ENCODE measurements around the gene CNTNAP5.

Gene CNTNAP5

GRCh38 chr2:124272261-124272841 lies 247.3 kb downstream of the CNTNAP5 start:
- H3K4me1 ChIP-seq (ENCODE audit: control insufficient read depth, insufficient read depth, low read length, poor library complexity, severe bottlenecking) = no peaks in the 10 kb centered on the region
- no peak for DNase-seq
- no peak overlapping the region for H3K27ac ChIP-seq (ENCODE audit: insufficient read depth, low read length, poor library complexity, severe bottlenecking)
- no peak overlapping the region for H3K4me3 ChIP-seq (ENCODE audit: insufficient read depth, low read depth, low read length, poor library complexity, severe bottlenecking)
- H3K27me3 ChIP-seq (replicated peaks; ENCODE audit: control insufficient read depth, insufficient read depth, low read length, poor library complexity, severe bottlenecking) = no peaks in the 10 kb centered on the region
- no peaks in the 10 kb centered on the region for H3K9me3 ChIP-seq (ENCODE audit: control insufficient read depth, low read length)
- no peaks in the 10 kb centered on the region for H3K36me3 ChIP-seq (ENCODE audit: control insufficient read depth, insufficient read depth, low read length)

GRCh38 chr2:124281541-124281940 lies 256.5 kb downstream of the CNTNAP5 start:
- H3K4me1 ChIP-seq (ENCODE audit: control insufficient read depth, insufficient read depth, low read length, poor library complexity, severe bottlenecking) = no peaks in the 10 kb centered on the region

GRCh38 chr2:124283096-124283495 lies 258.0 kb downstream of the CNTNAP5 start:
- H3K9me3 ChIP-seq (ENCODE audit: control insufficient read depth, low read length) = no peaks in the 10 kb centered on the region
- H3K4me3 ChIP-seq (ENCODE audit: insufficient read depth, low read depth, low read length, poor library complexity, severe bottlenecking) = no peak overlapping the region
- no peak overlapping the region for H3K27ac ChIP-seq (ENCODE audit: insufficient read depth, low read length, poor library complexity, severe bottlenecking)
- H3K27me3 ChIP-seq (replicated peaks; ENCODE audit: control insufficient read depth, insufficient read depth, low read length, poor library complexity, severe bottlenecking) = no peaks in the 10 kb centered on the region
- no peaks in the 10 kb centered on the region for H3K4me1 ChIP-seq (ENCODE audit: control insufficient read depth, insufficient read depth, low read length, poor library complexity, severe bottlenecking)
- H3K36me3 ChIP-seq (ENCODE audit: control insufficient read depth, insufficient read depth, low read length) = no peaks in the 10 kb centered on the region
- no peak for DNase-seq

More at GRCh38 chr2:124281541-124281940, 256.5 kb downstream of the CNTNAP5 start:
- H3K9me3 ChIP-seq (ENCODE audit: control insufficient read depth, low read length) = no peaks in the 10 kb centered on the region
- no peaks in the 10 kb centered on the region for H3K27me3 ChIP-seq (replicated peaks; ENCODE audit: control insufficient read depth, insufficient read depth, low read length, poor library complexity, severe bottlenecking)
- DNase-seq = no peak
- H3K4me3 ChIP-seq (ENCODE audit: insufficient read depth, low read depth, low read length, poor library complexity, severe bottlenecking) = no peak overlapping the region
- no peaks in the 10 kb centered on the region for H3K36me3 ChIP-seq (ENCODE audit: control insufficient read depth, insufficient read depth, low read length)
- no peak overlapping the region for H3K27ac ChIP-seq (ENCODE audit: insufficient read depth, low read length, poor library complexity, severe bottlenecking)

GRCh38 chr2:124286089-124286783 lies 261.1 kb downstream of the CNTNAP5 start:
- no peaks in the 10 kb centered on the region for H3K4me1 ChIP-seq (ENCODE audit: control insufficient read depth, insufficient read depth, low read length, poor library complexity, severe bottlenecking)

GRCh38 chr2:124289060-124289459 lies 264.0 kb downstream of the CNTNAP5 start:
- Histone ChIP-seq H3K27me3 (replicated peaks; ENCODE audit: control insufficient read depth, insufficient read depth, low read length, poor library complexity, severe bottlenecking) (no peaks in the 10 kb centered on the region), H3K27ac (ENCODE audit: insufficient read depth, low read length, poor library complexity, severe bottlenecking) (no peak overlapping the region), H3K4me3 (ENCODE audit: insufficient read depth, low read depth, low read length, poor library complexity, severe bottlenecking) (no peak overlapping the region), H3K9me3 (ENCODE audit: control insufficient read depth, low read length) (no peaks in the 10 kb centered on the region), H3K4me1 (ENCODE audit: control insufficient read depth, insufficient read depth, low read length, poor library complexity, severe bottlenecking) (no peaks in the 10 kb centered on the region), H3K36me3 (ENCODE audit: control insufficient read depth, insufficient read depth, low read length) (no peaks in the 10 kb centered on the region)
- DNase-seq = no peak

More at GRCh38 chr2:124286089-124286783, 261.1 kb downstream of the CNTNAP5 start:
- DNase-seq = no peak
- Histone ChIP-seq H3K4me3 (ENCODE audit: insufficient read depth, low read depth, low read length, poor library complexity, severe bottlenecking) (no peak overlapping the region), H3K27ac (ENCODE audit: insufficient read depth, low read length, poor library complexity, severe bottlenecking) (no peak overlapping the region), H3K9me3 (ENCODE audit: control insufficient read depth, low read length) (no peaks in the 10 kb centered on the region), H3K36me3 (ENCODE audit: control insufficient read depth, insufficient read depth, low read length) (no peaks in the 10 kb centered on the region), H3K27me3 (replicated peaks; ENCODE audit: control insufficient read depth, insufficient read depth, low read length, poor library complexity, severe bottlenecking) (no peaks in the 10 kb centered on the region)

GRCh38 chr2:124289615-124290014 lies 264.5 kb downstream of the CNTNAP5 start:
- H3K4me1 ChIP-seq (ENCODE audit: control insufficient read depth, insufficient read depth, low read length, poor library complexity, severe bottlenecking) = no peaks in the 10 kb centered on the region
- H3K27ac ChIP-seq (ENCODE audit: insufficient read depth, low read length, poor library complexity, severe bottlenecking) = no peak overlapping the region

GRCh38 chr2:124296470-124296869 lies 271.4 kb downstream of the CNTNAP5 start:
- DNase-seq = no peak
- Histone ChIP-seq H3K4me3 (ENCODE audit: insufficient read depth, low read depth, low read length, poor library complexity, severe bottlenecking) (no peak overlapping the region), H3K27ac (ENCODE audit: insufficient read depth, low read length, poor library complexity, severe bottlenecking) (no peak overlapping the region), H3K4me1 (ENCODE audit: control insufficient read depth, insufficient read depth, low read length, poor library complexity, severe bottlenecking) (no peaks in the 10 kb centered on the region), H3K36me3 (ENCODE audit: control insufficient read depth, insufficient read depth, low read length) (no peaks in the 10 kb centered on the region), H3K27me3 (replicated peaks; ENCODE audit: control insufficient read depth, insufficient read depth, low read length, poor library complexity, severe bottlenecking) (no peaks in the 10 kb centered on the region), H3K9me3 (ENCODE audit: control insufficient read depth, low read length) (no peaks in the 10 kb centered on the region)

More at GRCh38 chr2:124289615-124290014, 264.5 kb downstream of the CNTNAP5 start:
- Histone ChIP-seq H3K36me3 (ENCODE audit: control insufficient read depth, insufficient read depth, low read length) (no peaks in the 10 kb centered on the region), H3K9me3 (ENCODE audit: control insufficient read depth, low read length) (no peaks in the 10 kb centered on the region), H3K4me3 (ENCODE audit: insufficient read depth, low read depth, low read length, poor library complexity, severe bottlenecking) (no peak overlapping the region), H3K27me3 (replicated peaks; ENCODE audit: control insufficient read depth, insufficient read depth, low read length, poor library complexity, severe bottlenecking) (no peaks in the 10 kb centered on the region)
- no peak for DNase-seq

GRCh38 chr2:124301915-124302314 lies 276.8 kb downstream of the CNTNAP5 start:
- DNase-seq = no peak
- no peaks in the 10 kb centered on the region for H3K27me3 ChIP-seq (replicated peaks; ENCODE audit: control insufficient read depth, insufficient read depth, low read length, poor library complexity, severe bottlenecking)
- H3K27ac ChIP-seq (ENCODE audit: insufficient read depth, low read length, poor library complexity, severe bottlenecking) = no peak overlapping the region

GRCh38 chr2:124308319-124309062 lies 283.4 kb downstream of the CNTNAP5 start:
- Histone ChIP-seq H3K4me1 (ENCODE audit: control insufficient read depth, insufficient read depth, low read length, poor library complexity, severe bottlenecking) (no peaks in the 10 kb centered on the region), H3K4me3 (ENCODE audit: insufficient read depth, low read depth, low read length, poor library complexity, severe bottlenecking) (no peak overlapping the region), H3K27me3 (replicated peaks; ENCODE audit: control insufficient read depth, insufficient read depth, low read length, poor library complexity, severe bottlenecking) (no peaks in the 10 kb centered on the region), H3K9me3 (ENCODE audit: control insufficient read depth, low read length) (no peaks in the 10 kb centered on the region), H3K36me3 (ENCODE audit: control insufficient read depth, insufficient read depth, low read length) (no peaks in the 10 kb centered on the region), H3K27ac (ENCODE audit: insufficient read depth, low read length, poor library complexity, severe bottlenecking) (no peak overlapping the region)
- no peak for DNase-seq

More at GRCh38 chr2:124301915-124302314, 276.8 kb downstream of the CNTNAP5 start:
- Histone ChIP-seq H3K9me3 (ENCODE audit: control insufficient read depth, low read length) (no peaks in the 10 kb centered on the region), H3K36me3 (ENCODE audit: control insufficient read depth, insufficient read depth, low read length) (no peaks in the 10 kb centered on the region), H3K4me3 (ENCODE audit: insufficient read depth, low read depth, low read length, poor library complexity, severe bottlenecking) (no peak overlapping the region), H3K4me1 (ENCODE audit: control insufficient read depth, insufficient read depth, low read length, poor library complexity, severe bottlenecking) (no peaks in the 10 kb centered on the region)
